LNCaP clone FGC (cell line): ENCODE results near the gene TSPAN31.
"Not testable (repeated sequence)": the region's sequence is repeated elsewhere in the genome, so short reads cannot be mapped to it uniquely, and the experiment has no call there.

Experiments used
- DNase-seq: peaks from one replicate; pipeline ENCODE4 v3.0.0-alpha.2; 2011; ENCODE audit warnings: low read depth
- H3K4me3 ChIP-seq: 2 replicates; pipeline ENCODE4 v1.5.1; 2011; ENCODE audit warnings: mild to moderate bottlenecking, low read depth, low read length, control low read depth
- CTCF ChIP-seq: IDR thresholded peaks from 2 replicates; pipeline ENCODE4 v1.5.1; 2012; ENCODE audit warnings: mild to moderate bottlenecking; ENCODE audit not compliant: control insufficient read depth, insufficient read depth; ENCODE audit errors: extremely low read depth

The TSPAN31 gene

GRCh38 chr12:57712701-57713100 is 32.1 kb upstream of the TSPAN31 start:
- H3K4me3 ChIP-seq: no peak overlapping the region
- DNase-seq: no peak
- no peak for TF ChIP-seq CTCF

GRCh38 chr12:57713209-57713608 is 31.6 kb upstream of the TSPAN31 start:
- DNase-seq: no peak
- no peak overlapping the region for H3K4me3 ChIP-seq
- TF ChIP-seq CTCF: no peak

GRCh38 chr12:57715036-57715748 is 29.6 kb upstream of the TSPAN31 start:
- not testable (repeated sequence) for H3K4me3 ChIP-seq, DNase-seq

- no peak overlapping the region for H3K4me3 ChIP-seq
- no peak for TF ChIP-seq CTCF
- no peak for DNase-seq
These were observed 29.1 kb upstream of the TSPAN31 start for GRCh38 chr12:57715786-57716185.

- TF ChIP-seq CTCF: no peak
- H3K4me3 ChIP-seq: no peak overlapping the region
- DNase-seq: no peak
These were observed 28.5 kb upstream of the TSPAN31 start for GRCh38 chr12:57716305-57716704.

GRCh38 chr12:57717131-57717530 is 27.7 kb upstream of the TSPAN31 start:
- no peak for DNase-seq
- no peak for TF ChIP-seq CTCF
- H3K4me3 ChIP-seq: no peak overlapping the region

GRCh38 chr12:57717846-57718640 is 26.8 kb upstream of the TSPAN31 start:
- H3K4me3 ChIP-seq: no peak overlapping the region
- no peak for DNase-seq
- no peak for TF ChIP-seq CTCF
